Measurements from ENCODE around the gene TRPV2. TPM values are rescaled to one million over a fixed set of nuclear protein-coding genes. Genes with fewer than 3 reads are reported as not detected.

The TRPV2 gene
- total and polyA plus RNA-seq, 9 of the 15 experiments (the other 6 are each of a cell fraction or from before 2014, with no cell fraction given): 10.0 to 97.5 (median 30.3) TPM

Small RNA genes within 50 kb of the gene (small RNA-seq; reads per million reads assigned to genes)
- gene SNORD49A (not detected), gene SNORD65 (not detected)

Other genes starting within 250 kb of the TRPV2 start
- gene NCOR1, start 200.0 kb upstream of the TRPV2 start, total RNA-seq (2014; rRNA removed): 50.9 and 53.9 TPM in 2 replicates
- gene NCOR1, start 200.0 kb upstream of the TRPV2 start, total RNA-seq (2014; rRNA removed; fragmentation: Illumina TruSeq; extraction: Trizol): 52.5 and 56.8 TPM in 2 replicates
- gene NCOR1, start 200.0 kb upstream of the TRPV2 start, total RNA-seq (2015; rRNA removed; fragmentation: Illumina TruSeq; extraction: Trizol): 54.9 and 57.4 TPM in 2 replicates
- gene NCOR1, start 200.0 kb upstream of the TRPV2 start, total RNA-seq (2021): 62.1 and 66.5 TPM in 2 replicates
- gene NCOR1, start 200.0 kb upstream of the TRPV2 start, polyA plus RNA-seq (2011; rRNA removed): 59.3 and 64.5 TPM in 2 replicates
- 48.7 and 49.8 TPM in 2 replicates for gene NCOR1, start 200.0 kb upstream of the TRPV2 start, polyA plus RNA-seq (2014; fragmentation: Illumina TruSeq; extraction: Trizol)
- 10 to 100 TPM; 20.2 to 35.3 TPM for gene NCOR1, start 200.0 kb upstream of the TRPV2 start, polyA plus RNA-seq (2014; fragmentation: Nextera tagmentation; extraction: Ambion mirVana)
- 37.5 and 40.1 TPM in 2 replicates for gene NCOR1, start 200.0 kb upstream of the TRPV2 start, polyA plus RNA-seq (2014; rRNA removed)
- gene PIGL, start 198.4 kb upstream of the TRPV2 start, total RNA-seq (2014; rRNA removed): 23.6 and 26.4 TPM in 2 replicates
- 22.7 and 24.5 TPM in 2 replicates for gene PIGL, start 198.4 kb upstream of the TRPV2 start, total RNA-seq (2014; rRNA removed; fragmentation: Illumina TruSeq; extraction: Trizol)
- 19.9 and 20.7 TPM in 2 replicates for gene PIGL, start 198.4 kb upstream of the TRPV2 start, total RNA-seq (2015; rRNA removed; fragmentation: Illumina TruSeq; extraction: Trizol)
- gene PIGL, start 198.4 kb upstream of the TRPV2 start, total RNA-seq (2021): 27.7 and 29.6 TPM in 2 replicates
- 43.4 and 53.0 TPM in 2 replicates for gene PIGL, start 198.4 kb upstream of the TRPV2 start, polyA plus RNA-seq (2011; rRNA removed)
- gene PIGL, start 198.4 kb upstream of the TRPV2 start, polyA plus RNA-seq (2014; fragmentation: Illumina TruSeq; extraction: Trizol): 25.6 and 26.5 TPM in 2 replicates
- 10 to 100 TPM; 54.2 to 55.3 TPM for gene PIGL, start 198.4 kb upstream of the TRPV2 start, polyA plus RNA-seq (2014; fragmentation: Nextera tagmentation; extraction: Ambion mirVana)
- gene PIGL, start 198.4 kb upstream of the TRPV2 start, polyA plus RNA-seq (2014; rRNA removed): 34.2 and 39.1 TPM in 2 replicates
- 90.9 and 131 TPM in 2 replicates for gene CENPV, start 62.1 kb upstream of the TRPV2 start, total RNA-seq (2014; rRNA removed)
- 89.6 and 95.5 TPM in 2 replicates for gene CENPV, start 62.1 kb upstream of the TRPV2 start, total RNA-seq (2014; rRNA removed; fragmentation: Illumina TruSeq; extraction: Trizol)
- 67.4 and 75.0 TPM in 2 replicates for gene CENPV, start 62.1 kb upstream of the TRPV2 start, total RNA-seq (2015; rRNA removed; fragmentation: Illumina TruSeq; extraction: Trizol)
- gene CENPV, start 62.1 kb upstream of the TRPV2 start, total RNA-seq (2021): 86.1 and 89.1 TPM in 2 replicates
- gene CENPV, start 62.1 kb upstream of the TRPV2 start, polyA plus RNA-seq (2011; rRNA removed): 112 and 128 TPM in 2 replicates
- 89.3 and 96.6 TPM in 2 replicates for gene CENPV, start 62.1 kb upstream of the TRPV2 start, polyA plus RNA-seq (2014; fragmentation: Illumina TruSeq; extraction: Trizol)
- 10 to 100 TPM; 17.8 to 25.8 TPM for gene CENPV, start 62.1 kb upstream of the TRPV2 start, polyA plus RNA-seq (2014; fragmentation: Nextera tagmentation; extraction: Ambion mirVana)
- 91.8 and 100 TPM in 2 replicates for gene CENPV, start 62.1 kb upstream of the TRPV2 start, polyA plus RNA-seq (2014; rRNA removed)
- 2,054 and 2,801 TPM in 2 replicates for gene UBB, start 34.5 kb upstream of the TRPV2 start, total RNA-seq (2014; rRNA removed)
- gene UBB, start 34.5 kb upstream of the TRPV2 start, total RNA-seq (2014; rRNA removed; fragmentation: Illumina TruSeq; extraction: Trizol): 1,199 and 1,477 TPM in 2 replicates
- gene UBB, start 34.5 kb upstream of the TRPV2 start, total RNA-seq (2015; rRNA removed; fragmentation: Illumina TruSeq; extraction: Trizol): 1,630 and 1,692 TPM in 2 replicates
- gene UBB, start 34.5 kb upstream of the TRPV2 start, total RNA-seq (2021): 1,581 and 1,675 TPM in 2 replicates
- 1,069 and 1,272 TPM in 2 replicates for gene UBB, start 34.5 kb upstream of the TRPV2 start, polyA plus RNA-seq (2011; rRNA removed)
- 1,681 and 1,922 TPM in 2 replicates for gene UBB, start 34.5 kb upstream of the TRPV2 start, polyA plus RNA-seq (2014; fragmentation: Illumina TruSeq; extraction: Trizol)
- 1,000 to 10,000 TPM; 3,942 to 4,143 TPM for gene UBB, start 34.5 kb upstream of the TRPV2 start, polyA plus RNA-seq (2014; fragmentation: Nextera tagmentation; extraction: Ambion mirVana)
- gene UBB, start 34.5 kb upstream of the TRPV2 start, polyA plus RNA-seq (2014; rRNA removed): 1,696 and 2,000 TPM in 2 replicates
- gene LRRC75A, start 76.6 kb downstream of the TRPV2 start, total RNA-seq (2014; rRNA removed): not detected in 2 replicates
- not detected in 2 replicates for gene LRRC75A, start 76.6 kb downstream of the TRPV2 start, total RNA-seq (2014; rRNA removed; fragmentation: Illumina TruSeq; extraction: Trizol)
- gene LRRC75A, start 76.6 kb downstream of the TRPV2 start, total RNA-seq (2015; rRNA removed; fragmentation: Illumina TruSeq; extraction: Trizol): not detected in 2 replicates
- 0.04 TPM in 1 of 2 replicates, not detected in the other for gene LRRC75A, start 76.6 kb downstream of the TRPV2 start, total RNA-seq (2021)
- gene LRRC75A, start 76.6 kb downstream of the TRPV2 start, polyA plus RNA-seq (2011; rRNA removed): 0.05 and 0.07 TPM in 2 replicates
- not detected in 2 replicates for gene LRRC75A, start 76.6 kb downstream of the TRPV2 start, polyA plus RNA-seq (2014; fragmentation: Illumina TruSeq; extraction: Trizol)
- gene LRRC75A, start 76.6 kb downstream of the TRPV2 start, polyA plus RNA-seq (2014; fragmentation: Nextera tagmentation; extraction: Ambion mirVana): under 1 TPM; 0.08 to 0.34 TPM
- gene LRRC75A, start 76.6 kb downstream of the TRPV2 start, polyA plus RNA-seq (2014; rRNA removed): 0.05 TPM in 1 of 2 replicates, not detected in the other
- gene ZNF287, start 153.6 kb downstream of the TRPV2 start, total RNA-seq (2014; rRNA removed): 0.04 and 0.27 TPM in 2 replicates
- gene ZNF287, start 153.6 kb downstream of the TRPV2 start, total RNA-seq (2014; rRNA removed; fragmentation: Illumina TruSeq; extraction: Trizol): not detected in 2 replicates
- gene ZNF287, start 153.6 kb downstream of the TRPV2 start, total RNA-seq (2015; rRNA removed; fragmentation: Illumina TruSeq; extraction: Trizol): 0.14 TPM in 1 of 2 replicates, not detected in the other
- 0.18 and 0.22 TPM in 2 replicates for gene ZNF287, start 153.6 kb downstream of the TRPV2 start, total RNA-seq (2021)
- 0.21 TPM in 1 of 2 replicates, not detected in the other for gene ZNF287, start 153.6 kb downstream of the TRPV2 start, polyA plus RNA-seq (2011; rRNA removed)
- 0.06 and 0.19 TPM in 2 replicates for gene ZNF287, start 153.6 kb downstream of the TRPV2 start, polyA plus RNA-seq (2014; fragmentation: Illumina TruSeq; extraction: Trizol)
- under 1 TPM in 1 of 2 experiments, not detected in 1; 0.18 TPM for gene ZNF287, start 153.6 kb downstream of the TRPV2 start, polyA plus RNA-seq (2014; fragmentation: Nextera tagmentation; extraction: Ambion mirVana)
- 0.01 and 0.08 TPM in 2 replicates for gene ZNF287, start 153.6 kb downstream of the TRPV2 start, polyA plus RNA-seq (2014; rRNA removed)
- gene ZNF624, start 238.3 kb downstream of the TRPV2 start, total RNA-seq (2014; rRNA removed): 0.94 and 1.0 TPM in 2 replicates
- gene ZNF624, start 238.3 kb downstream of the TRPV2 start, total RNA-seq (2014; rRNA removed; fragmentation: Illumina TruSeq; extraction: Trizol): 1.7 and 3.1 TPM in 2 replicates
- gene ZNF624, start 238.3 kb downstream of the TRPV2 start, total RNA-seq (2015; rRNA removed; fragmentation: Illumina TruSeq; extraction: Trizol): 1.5 and 2.1 TPM in 2 replicates
- gene ZNF624, start 238.3 kb downstream of the TRPV2 start, total RNA-seq (2021): 1.3 and 1.7 TPM in 2 replicates
- 1.0 and 1.2 TPM in 2 replicates for gene ZNF624, start 238.3 kb downstream of the TRPV2 start, polyA plus RNA-seq (2011; rRNA removed)
- gene ZNF624, start 238.3 kb downstream of the TRPV2 start, polyA plus RNA-seq (2014; fragmentation: Illumina TruSeq; extraction: Trizol): 1.1 and 1.3 TPM in 2 replicates
- gene ZNF624, start 238.3 kb downstream of the TRPV2 start, polyA plus RNA-seq (2014; fragmentation: Nextera tagmentation; extraction: Ambion mirVana): under 1 TPM; 0.34 to 0.77 TPM
- 0.74 and 0.91 TPM in 2 replicates for gene ZNF624, start 238.3 kb downstream of the TRPV2 start, polyA plus RNA-seq (2014; rRNA removed)